Fibroblast of lung (primary cell): ENCODE results near the gene CARD14.

ENCODE experiments used
- CTCF ChIP-seq, 2 donors: IDR thresholded peaks in 1 of 2; conservative IDR thresholded peaks in 1 of 2; 1 replicate in 1 of 2; 2 replicates in 1 of 2; pipeline ENCODE4 v1.5.1; 2011 to 2012; ENCODE audit warnings: low read length in 2 of 2, control low read depth in 1 of 2, inconsistent platforms in 1 of 2, low read depth in 1 of 2, mild to moderate bottlenecking in 1 of 2
- EZH2 ChIP-seq: IDR thresholded peaks from 2 replicates; pipeline ENCODE4 v1.5.1; 2012; ENCODE audit warnings: low read length, control low read depth, mild to moderate bottlenecking; ENCODE audit errors: missing control alignments

DNA sequence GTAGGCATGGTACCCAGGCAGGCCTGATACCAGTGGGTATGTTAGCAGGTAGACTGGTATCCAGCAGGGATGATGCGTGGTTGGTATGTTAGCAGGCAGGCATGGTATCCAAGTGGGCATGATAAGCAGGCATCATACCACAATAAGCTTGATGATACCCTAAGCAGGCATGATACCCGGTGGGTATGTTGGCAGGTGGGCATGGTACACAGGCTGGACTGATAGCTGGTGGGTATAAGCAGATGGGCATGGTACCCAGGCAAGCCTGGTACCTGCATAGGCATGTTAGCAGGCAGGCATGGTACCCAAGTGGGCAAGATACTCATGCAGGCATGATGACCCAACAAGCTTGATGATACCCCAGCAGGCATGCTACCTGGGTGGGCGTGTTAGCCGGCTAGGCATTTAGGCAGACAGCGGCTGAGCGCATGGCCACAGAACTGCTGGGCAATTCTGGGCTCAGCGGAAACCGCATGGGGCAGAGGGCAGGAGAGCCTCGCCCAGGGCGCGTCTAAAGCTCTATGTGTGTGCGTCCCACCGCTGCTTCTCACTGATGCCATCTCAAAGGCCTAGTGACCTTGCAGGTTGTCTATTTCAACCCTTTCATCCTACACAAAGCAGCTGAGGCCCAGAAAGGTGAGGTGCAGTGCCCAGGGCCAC is 48.0 kb downstream of the CARD14 start:
- TF ChIP-seq CTCF (conservative IDR thresholded peaks at IDR 0.05 in 1 of 2, IDR thresholded peaks at IDR 0.05 in 1 of 2; ENCODE audit: low read depth in 1 of 2, low read length in 2 of 2) (no peak), EZH2 (no peak)
